D721Med (cell line): Measurements from ENCODE around the gene ANO2.

Experiments used
- DNase-seq: peaks from one replicate; pipeline ENCODE4 v3.0.0; 2011; ENCODE audit warnings: low spot score; ENCODE audit not compliant: insufficient read length
- FAIRE-seq: peaks from 2 replicates; lab custom pipeline; 2011; peaks lifted over from hg19 to GRCh38; lab: Jason Lieb, UNC
- CTCF ChIP-seq: IDR thresholded peaks from 2 replicates; pipeline ENCODE4 v1.5.1; 2012; ENCODE audit warnings: mild to moderate bottlenecking, control low read depth; ENCODE audit not compliant: insufficient read depth; ENCODE audit errors: missing control alignments

ANO2 gene

GRCh38 chr12:5730962-5731361 lies 214.1 kb downstream of the ANO2 start:
- DNase-seq, result no peak
- no peak for FAIRE-seq
- no peak for TF ChIP-seq CTCF

GRCh38 chr12:5723711-5724252 lies 221.3 kb downstream of the ANO2 start:
- DNase-seq (no peak), FAIRE-seq (no peak)
- TF ChIP-seq CTCF, result no peak

GRCh38 chr12:5723071-5723470 lies 222.0 kb downstream of the ANO2 start:
- no peak for DNase-seq
- no peak for FAIRE-seq
- TF ChIP-seq CTCF, result no peak

- FAIRE-seq, result no peak
These were observed 224.6 kb downstream of the ANO2 start for GRCh38 chr12:5720381-5721005.

GRCh38 chr12:5718680-5719079 lies 226.4 kb downstream of the ANO2 start:
- DNase-seq, result no peak
- TF ChIP-seq CTCF, result no peak
- no peak for FAIRE-seq

More at GRCh38 chr12:5720381-5721005, 224.6 kb downstream of the ANO2 start:
- no peak for TF ChIP-seq CTCF
- DNase-seq, result no peak

- no peak for FAIRE-seq
- TF ChIP-seq CTCF, result no peak
- no peak for DNase-seq
These were observed 227.0 kb downstream of the ANO2 start for GRCh38 chr12:5718073-5718472.

GRCh38 chr12:5716976-5717375 lies 228.1 kb downstream of the ANO2 start:
- no peak for DNase-seq
- TF ChIP-seq CTCF, result no peak
- FAIRE-seq, result no peak
